Measurements from ENCODE around the gene HOXC9. TPM values are rescaled to one million over a fixed set of nuclear protein-coding genes. Genes with fewer than 3 reads are reported as not detected.

The HOXC9 gene
- polyA plus RNA-seq, 1 donor from 2014 or later: not detected

DNA sequence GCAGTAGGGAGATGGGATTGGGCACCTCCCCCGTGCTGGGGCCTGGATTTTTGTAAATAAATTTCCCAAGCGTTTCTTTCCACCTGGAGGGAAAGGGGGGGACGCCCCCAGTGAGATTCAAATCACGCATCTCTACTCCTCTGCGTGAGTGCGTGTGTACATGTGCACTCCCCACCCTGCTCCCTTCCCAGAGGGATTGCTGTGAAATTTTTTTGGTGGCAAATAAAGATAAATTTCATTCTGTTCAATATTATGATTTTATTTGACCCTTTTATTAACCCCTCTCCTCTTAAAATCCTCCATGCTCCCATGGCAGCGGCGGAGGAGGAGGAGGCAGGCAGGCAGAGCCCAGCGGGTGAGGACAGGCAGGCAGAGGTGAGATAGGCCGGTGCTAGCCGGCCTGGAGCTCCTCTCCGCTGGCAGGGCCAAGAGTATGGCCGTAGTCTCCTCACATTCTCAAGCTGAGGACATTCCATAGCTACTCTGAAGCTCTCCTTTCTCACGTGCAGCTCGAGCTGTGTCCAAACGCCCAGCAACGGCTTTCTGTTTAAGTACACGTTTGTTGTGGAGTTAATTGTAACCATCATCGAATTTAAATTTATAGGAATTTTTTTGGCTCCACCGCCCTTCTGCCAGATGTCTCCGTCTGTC is 23.7 kb upstream of the HOXC9 start:
- H3K4me1 Mint-ChIP-seq: peaks cover 5 to 12% (median 10%) of the 10 kb centered on the region in 3 donors
- H3K36me3 Mint-ChIP-seq: peaks cover 1% of the 10 kb centered on the region
- peak overlapping the region in 2 of 3 donors; percentile 43 to 93 for H3K27ac Mint-ChIP-seq
- peaks cover 2 to 5% (median 3%) of the 10 kb centered on the region in 3 donors for H3K9me3 Mint-ChIP-seq
- peak overlapping the region in 2 of 4 donors; percentile 51 to 69 for H3K4me3 Mint-ChIP-seq
- H3K27me3 Mint-ChIP-seq: peaks cover 77% of the 10 kb centered on the region

DNA sequence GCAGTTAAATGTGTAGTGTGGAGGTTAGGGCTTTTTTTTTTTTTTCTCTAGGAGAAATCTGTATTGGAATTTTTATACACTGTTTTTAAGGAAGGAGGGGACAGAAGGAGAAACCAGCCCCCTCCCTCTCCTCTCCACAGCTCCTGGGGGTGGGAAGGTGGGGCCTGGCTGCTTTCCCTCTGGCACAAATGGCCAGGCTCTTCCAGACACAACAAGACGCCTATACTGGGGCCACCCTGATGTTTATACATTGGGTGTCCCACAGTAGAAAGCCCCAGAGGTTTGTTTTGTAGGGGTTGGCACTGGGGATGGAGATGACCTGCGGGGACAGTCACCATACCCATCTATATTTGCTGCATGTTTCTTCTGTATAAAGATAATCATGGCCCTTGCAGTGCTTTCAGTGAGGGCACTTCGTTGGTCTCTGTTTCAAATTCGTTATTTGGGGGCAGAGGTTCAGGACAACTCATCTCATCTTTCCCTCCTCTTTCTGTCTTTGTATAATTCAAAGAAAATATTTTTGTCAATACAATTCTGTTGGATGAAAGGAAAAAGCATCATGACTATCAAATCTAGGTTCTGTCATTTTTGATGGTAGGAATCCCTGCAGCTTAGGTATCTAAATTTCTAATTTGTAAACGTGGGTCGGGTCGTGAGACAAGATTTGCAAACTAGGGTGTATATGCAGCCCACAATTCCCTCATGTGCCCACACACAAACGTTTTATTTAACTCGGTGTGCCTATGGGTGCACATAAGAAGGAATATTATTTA is 23.0 kb upstream of the HOXC9 start:
- H3K4me3 Mint-ChIP-seq: peak overlapping the region in 3 of 4 donors; percentile 22 to 69 (median 51)
- peaks cover 2 to 5% (median 3%) of the 10 kb centered on the region in 3 donors for H3K9me3 Mint-ChIP-seq
- H3K27me3 Mint-ChIP-seq: peaks cover 73% of the 10 kb centered on the region
- H3K36me3 Mint-ChIP-seq: peaks cover 1% of the 10 kb centered on the region
- peak overlapping the region in 2 of 3 donors; percentile 43 to 93 for H3K27ac Mint-ChIP-seq
- H3K4me1 Mint-ChIP-seq: peaks cover 5 to 13% (median 10%) of the 10 kb centered on the region in 3 donors

DNA sequence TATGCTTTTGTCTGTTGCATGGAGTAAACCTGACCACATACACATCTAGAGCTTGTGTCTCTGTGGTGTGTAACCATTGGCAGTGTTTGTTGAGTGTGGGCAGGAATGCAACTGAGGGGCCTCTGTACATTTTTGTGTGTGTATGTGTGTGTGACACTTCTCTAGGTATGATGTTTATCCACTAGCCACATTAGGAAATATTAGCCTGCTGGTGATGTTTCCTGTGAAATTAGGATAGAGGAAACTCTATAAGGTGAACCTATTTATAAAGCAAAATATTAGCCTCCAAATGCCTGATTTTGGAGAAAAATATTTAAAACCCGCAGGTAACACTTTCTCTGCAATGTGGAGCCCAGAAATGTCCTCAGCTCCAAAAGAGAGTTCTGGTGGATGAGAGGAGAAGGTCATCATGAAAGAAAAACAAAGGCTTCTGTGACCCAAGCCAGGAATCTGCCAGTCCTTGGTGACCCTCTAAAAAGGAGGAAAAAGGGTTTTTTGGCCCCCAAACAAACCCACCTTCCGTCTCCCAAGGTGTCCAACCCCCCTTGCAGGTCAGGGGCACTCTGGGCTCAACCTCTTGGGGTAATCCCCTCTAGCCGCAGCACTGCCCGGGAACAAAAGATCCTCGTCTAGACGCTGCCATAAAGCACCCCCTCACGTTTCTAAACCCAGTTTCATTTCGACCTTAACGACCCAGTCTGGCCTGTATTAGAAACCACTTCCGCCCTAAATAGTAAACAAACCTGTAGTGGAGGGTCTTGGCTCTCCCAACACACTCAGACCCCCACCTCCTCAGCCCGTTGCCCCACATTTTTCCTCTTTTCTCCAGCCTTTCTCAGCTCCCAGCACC is 22.1 kb upstream of the HOXC9 start:
- H3K27ac Mint-ChIP-seq: peak overlapping the region in 2 of 3 donors; percentile 43 to 93
- H3K4me3 Mint-ChIP-seq: peak overlapping the region in 2 of 4 donors; percentile 53 to 69
- peaks cover 74% of the 10 kb centered on the region for H3K27me3 Mint-ChIP-seq
- peaks cover 1% of the 10 kb centered on the region for H3K36me3 Mint-ChIP-seq
- peaks cover 4 to 13% (median 10%) of the 10 kb centered on the region in 3 donors for H3K4me1 Mint-ChIP-seq
- H3K9me3 Mint-ChIP-seq: peaks cover 2 to 5% (median 3%) of the 10 kb centered on the region in 3 donors

DNA sequence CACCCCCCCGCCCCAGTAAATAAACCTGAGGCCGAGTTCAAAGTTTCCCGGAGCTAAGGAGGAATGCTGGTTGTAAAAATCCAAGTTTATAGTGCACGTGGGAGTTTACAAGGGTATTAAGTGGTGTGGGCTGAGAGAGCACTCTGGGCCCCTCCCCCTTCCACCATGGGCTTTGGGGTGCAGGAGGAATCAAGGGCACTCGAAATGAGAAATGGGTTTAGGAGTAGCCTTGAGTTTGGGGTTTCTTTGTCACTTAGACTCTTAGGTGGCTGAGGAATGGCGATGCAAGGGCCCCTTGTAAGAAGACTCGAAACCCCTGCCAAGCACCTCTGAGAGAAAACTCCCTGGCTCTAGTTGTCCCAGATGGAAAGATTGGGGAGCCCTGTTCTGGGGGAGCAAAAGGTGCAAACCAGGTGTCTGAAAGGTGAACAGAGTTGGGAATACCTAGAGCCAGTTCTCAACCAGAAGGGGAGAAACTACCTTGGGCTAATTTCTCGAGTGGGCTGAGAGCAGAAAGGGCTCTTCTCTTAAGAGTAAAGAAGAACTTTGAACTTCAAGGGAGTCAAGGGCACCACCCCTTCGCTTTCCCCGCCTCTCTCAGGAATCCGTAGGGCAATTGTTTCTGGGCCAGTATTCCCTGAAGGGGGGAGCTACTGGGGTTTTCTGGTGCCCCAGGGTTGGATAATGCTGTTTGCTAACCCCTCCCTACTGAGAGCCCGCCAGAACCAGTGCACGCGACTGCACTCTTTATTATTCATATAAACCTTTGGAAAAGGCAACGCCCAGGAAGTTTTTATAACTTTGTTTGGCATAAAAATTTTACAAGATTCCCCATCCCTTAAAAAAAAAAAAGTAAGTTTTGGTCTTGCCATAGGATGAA is 21.2 kb upstream of the HOXC9 start:
- H3K4me3 Mint-ChIP-seq: peak overlapping the region in 1 of 4 donors; percentile 69
- peaks cover 76% of the 10 kb centered on the region for H3K27me3 Mint-ChIP-seq
- H3K4me1 Mint-ChIP-seq: peaks cover 3 to 13% (median 10%) of the 10 kb centered on the region in 3 donors
- peaks cover 0 to 3% (median 0%) of the 10 kb centered on the region in 3 donors for H3K9me3 Mint-ChIP-seq
- H3K36me3 Mint-ChIP-seq: peaks cover 1% of the 10 kb centered on the region
- H3K27ac Mint-ChIP-seq: peak overlapping the region; percentile 13 to 93 (median 92)

DNA sequence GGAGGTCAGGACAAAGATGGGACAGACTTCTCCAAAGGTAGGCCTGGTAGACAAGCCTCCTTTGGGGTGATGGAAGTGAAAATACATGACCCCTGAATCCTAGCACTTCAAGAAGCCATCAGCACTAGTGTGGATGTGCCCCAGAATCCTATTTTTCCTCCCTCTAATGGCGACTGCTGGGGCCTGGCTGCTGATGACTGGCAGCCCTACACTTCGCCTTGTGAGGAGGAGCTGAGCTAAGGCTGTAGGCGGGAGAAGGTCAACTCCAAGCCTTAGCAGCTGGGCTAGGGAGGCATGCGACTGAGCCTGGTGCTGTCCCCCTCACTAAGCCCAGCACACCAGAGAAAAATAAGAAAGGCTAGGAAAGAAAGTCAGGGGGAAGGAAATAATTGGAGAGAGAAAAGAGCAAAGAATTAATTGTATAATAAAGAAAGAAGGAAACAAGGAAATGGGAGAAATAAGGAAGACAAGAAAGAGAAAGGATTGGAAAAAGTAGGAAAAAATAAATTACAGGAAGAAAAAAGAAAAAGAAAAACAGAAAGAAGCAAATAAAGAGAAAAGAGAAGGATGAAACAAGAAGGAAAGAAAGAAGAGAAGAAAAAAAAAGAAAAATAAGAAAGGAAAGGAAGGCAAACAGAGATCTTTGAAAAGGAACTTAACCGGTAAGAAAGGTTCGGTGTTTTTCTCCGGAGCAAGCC is 19.7 kb upstream of the HOXC9 start:
- H3K27me3 Mint-ChIP-seq: peaks cover 77% of the 10 kb centered on the region
- peaks cover 0 to 5% (median 0%) of the 10 kb centered on the region in 3 donors for H3K9me3 Mint-ChIP-seq
- peaks cover 4% of the 10 kb centered on the region for H3K36me3 Mint-ChIP-seq
- peak overlapping the region in 2 of 4 donors; percentile 58 to 81 for H3K4me3 Mint-ChIP-seq
- H3K27ac Mint-ChIP-seq: peak overlapping the region; percentile 20 to 93 (median 89)
- peaks cover 3 to 13% (median 10%) of the 10 kb centered on the region in 3 donors for H3K4me1 Mint-ChIP-seq

DNA sequence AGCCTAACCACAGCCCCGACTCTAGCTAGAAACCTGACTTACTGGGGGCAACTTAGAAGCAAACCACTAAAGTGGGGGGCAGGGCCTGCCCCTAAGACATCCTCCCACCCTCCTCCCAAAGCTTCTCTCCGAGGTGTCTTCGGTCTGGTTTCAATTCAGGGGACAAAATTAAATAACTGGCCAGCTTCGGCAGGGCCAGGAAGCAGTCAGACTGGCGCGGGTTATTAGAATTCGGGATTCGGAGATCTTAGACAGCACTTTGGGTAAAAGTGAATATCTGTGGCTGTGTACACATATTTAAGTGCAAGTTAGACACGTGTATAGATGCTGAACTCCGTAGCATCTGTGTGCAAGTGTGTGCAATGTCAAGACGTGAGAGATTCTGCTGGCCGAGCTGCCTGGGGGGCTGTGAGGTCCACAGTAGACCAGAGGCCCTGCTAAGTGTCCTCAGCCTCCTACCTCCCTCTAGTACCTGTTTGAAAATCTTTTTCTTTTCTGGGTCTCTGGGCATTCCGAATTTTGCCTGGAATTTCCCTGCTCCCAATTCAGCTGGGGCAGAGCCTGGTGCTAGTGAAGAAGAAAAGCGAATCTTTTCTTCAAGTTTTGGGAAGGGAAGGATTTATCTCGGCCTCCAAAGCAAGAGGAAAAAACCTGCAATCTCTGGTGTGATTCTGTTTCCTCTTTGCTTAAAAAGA is 19.0 kb upstream of the HOXC9 start:
- peaks cover 4% of the 10 kb centered on the region for H3K36me3 Mint-ChIP-seq
- H3K27ac Mint-ChIP-seq: peak overlapping the region; percentile 20 to 93 (median 89)
- peaks cover 4 to 13% (median 6%) of the 10 kb centered on the region in 3 donors for H3K4me1 Mint-ChIP-seq
- peaks cover 0 to 5% (median 0%) of the 10 kb centered on the region in 3 donors for H3K9me3 Mint-ChIP-seq
- H3K4me3 Mint-ChIP-seq: peak overlapping the region in 2 of 4 donors; percentile 48 to 81
- H3K27me3 Mint-ChIP-seq: peaks cover 75% of the 10 kb centered on the region

DNA sequence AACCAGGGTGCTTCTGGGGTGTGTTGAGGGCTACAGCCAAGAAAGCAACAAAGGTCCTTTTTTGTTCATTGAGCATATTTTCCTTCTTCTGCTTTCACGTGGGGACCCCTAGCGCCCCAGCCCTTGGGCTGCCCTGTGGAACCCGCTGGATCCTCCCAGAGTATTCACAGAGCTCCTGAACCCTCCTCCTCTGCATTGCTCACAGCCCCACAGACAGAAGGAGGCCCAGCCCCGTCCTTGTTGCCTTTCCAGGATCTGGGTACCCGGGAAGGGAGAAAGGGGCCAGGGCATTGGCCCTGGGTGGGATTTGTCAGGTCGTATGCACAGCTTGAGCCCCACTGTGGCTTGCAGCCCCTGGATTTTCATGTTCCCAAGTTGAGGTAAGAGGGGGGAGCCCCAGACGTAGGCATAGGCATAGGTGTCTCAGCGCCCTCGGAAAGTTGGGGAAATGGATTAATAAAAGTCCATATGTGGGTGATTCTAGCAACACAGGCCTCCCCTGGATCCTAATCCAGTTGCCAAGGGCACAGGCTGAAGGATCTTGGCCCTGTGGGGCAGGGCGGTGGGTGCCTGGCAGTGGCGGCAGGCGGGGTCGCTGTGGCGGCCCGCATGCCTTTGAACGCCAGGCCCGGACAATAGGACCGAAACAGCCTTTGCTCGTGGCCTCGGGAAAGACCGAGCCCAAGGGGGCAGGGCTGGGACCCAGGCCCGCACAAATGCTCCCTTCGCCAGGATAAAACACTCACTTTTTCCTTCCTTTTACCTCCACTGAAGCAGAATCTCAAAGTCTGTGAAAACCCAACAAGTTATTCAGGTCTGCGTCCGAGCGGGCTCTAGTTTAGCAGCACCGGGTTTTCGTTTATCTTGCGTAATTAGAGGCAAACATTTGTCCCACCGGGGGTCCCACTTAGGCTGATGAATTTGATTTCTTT is 18.1 kb upstream of the HOXC9 start:
- peaks cover 0 to 5% (median 0%) of the 10 kb centered on the region in 3 donors for H3K9me3 Mint-ChIP-seq
- peak overlapping the region in 2 of 4 donors; percentile 27 to 81 for H3K4me3 Mint-ChIP-seq
- H3K4me1 Mint-ChIP-seq: peaks cover 4 to 12% (median 7%) of the 10 kb centered on the region in 3 donors
- H3K27ac Mint-ChIP-seq: peak overlapping the region; percentile 82 to 96 (median 93)
- H3K36me3 Mint-ChIP-seq: peaks cover 4% of the 10 kb centered on the region
- H3K27me3 Mint-ChIP-seq: peaks cover 79% of the 10 kb centered on the region

DNA sequence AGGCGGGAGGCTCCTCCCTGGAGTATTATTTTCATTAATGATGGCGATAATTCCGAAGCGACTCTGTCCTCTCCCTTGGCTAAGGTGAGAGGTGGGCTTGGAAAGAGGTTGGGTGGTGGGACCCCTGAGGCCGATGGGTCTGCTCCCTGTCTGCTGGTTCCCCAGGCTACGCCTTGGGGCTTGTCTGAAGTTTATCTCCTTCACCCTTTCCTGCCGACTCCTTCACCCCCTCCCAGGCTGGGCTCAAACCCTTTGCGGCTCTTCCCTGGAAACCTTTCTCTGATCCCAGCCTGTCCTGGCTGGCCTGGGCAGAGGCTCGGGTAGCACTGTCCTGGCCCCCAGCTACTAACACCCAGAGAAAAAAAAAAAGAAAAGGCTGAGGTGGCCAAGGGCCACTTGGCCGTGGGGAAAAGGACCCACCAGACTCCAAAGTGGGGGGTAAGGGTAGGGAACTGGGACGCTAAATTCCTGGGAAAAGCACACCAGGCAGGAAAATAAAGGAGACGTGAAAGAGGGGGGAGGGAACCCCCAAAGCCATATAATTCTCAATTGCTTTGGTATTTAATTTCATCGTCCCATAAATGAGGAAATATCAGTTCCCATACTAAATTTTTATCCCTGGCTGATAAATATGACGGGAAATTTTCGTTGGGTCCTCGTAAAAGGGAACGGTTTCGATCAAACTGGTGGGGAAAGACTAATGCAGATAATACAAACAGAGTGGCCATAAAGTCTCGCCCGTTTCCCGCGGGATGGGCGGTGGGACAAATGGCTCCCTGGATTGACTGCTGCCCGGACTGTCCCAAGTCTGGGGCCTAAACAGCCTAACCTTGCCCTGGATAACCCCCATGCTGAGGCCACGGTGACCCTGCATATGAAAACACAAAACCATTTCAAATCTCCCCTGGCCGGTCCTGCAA is 17.1 kb upstream of the HOXC9 start:
- Mint-ChIP-seq H3K4me3 (peak overlapping the region in 3 of 4 donors; percentile 57 to 81 (median 70)), H3K27ac (peak overlapping the region; percentile 86 to 96 (median 93)), H3K27me3 (peaks cover 81% of the 10 kb centered on the region), H3K36me3 (peaks cover 2% of the 10 kb centered on the region), H3K9me3 (peaks cover 0 to 5% (median 0%) of the 10 kb centered on the region in 3 donors), H3K4me1 (peaks cover 6 to 8% (median 7%) of the 10 kb centered on the region in 3 donors)

DNA sequence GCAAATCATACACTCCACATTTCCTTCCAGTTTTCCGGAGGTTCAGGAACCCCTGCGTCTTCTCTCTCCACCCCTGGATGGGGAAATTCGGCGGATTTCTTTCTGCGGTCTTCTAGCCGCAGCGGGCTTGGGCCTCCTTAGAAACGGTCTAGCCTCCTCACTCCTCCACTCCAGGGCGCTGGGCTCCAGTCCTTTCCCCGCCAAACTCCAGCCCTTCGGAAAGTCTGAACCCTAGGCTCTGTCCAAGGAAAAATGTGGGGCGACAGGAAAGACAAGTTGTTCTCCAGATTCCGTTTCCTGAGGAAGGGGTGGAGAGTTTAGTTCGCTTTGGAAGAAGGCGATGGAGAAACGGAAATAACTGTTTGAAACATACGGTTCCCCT is 16.4 kb upstream of the HOXC9 start:
- Mint-ChIP-seq H3K36me3 (peaks cover 2% of the 10 kb centered on the region), H3K4me3 (peak overlapping the region in 3 of 4 donors; percentile 57 to 81 (median 70)), H3K27me3 (peaks cover 82% of the 10 kb centered on the region), H3K9me3 (peaks cover 0 to 3% (median 0%) of the 10 kb centered on the region in 3 donors), H3K27ac (peak overlapping the region; percentile 86 to 96 (median 93)), H3K4me1 (peaks cover 3 to 8% (median 3%) of the 10 kb centered on the region in 3 donors)

DNA sequence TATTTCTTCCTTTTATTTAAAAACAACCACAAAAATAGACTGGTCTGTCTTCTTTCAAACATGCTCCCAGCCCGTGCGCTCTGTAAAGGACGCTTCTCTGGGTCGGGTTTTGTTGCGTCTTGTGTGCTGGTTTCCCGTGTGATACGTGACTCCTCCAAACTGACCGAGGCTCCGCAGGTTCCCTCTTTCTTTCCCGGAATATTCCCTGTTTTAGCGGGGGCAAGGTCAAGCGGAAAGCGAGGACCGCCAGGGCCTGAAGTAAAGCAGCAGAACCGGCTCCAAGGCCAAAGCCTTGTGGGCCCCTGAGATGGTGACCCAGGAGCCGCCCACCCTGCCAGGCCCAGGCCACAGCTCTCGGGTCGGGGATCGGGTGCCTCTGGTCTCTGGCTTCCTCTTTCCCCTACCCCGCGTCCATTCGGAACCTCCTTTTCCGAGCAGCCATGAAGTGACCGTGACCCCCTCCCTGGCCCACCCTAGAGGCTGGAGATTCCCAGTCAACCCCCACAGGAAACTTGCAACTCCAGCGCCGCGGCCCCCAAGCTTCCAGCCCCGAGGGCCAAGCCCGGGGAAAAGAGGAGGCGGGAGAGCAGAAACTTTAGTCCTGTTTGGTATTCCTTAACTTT is 15.9 kb upstream of the HOXC9 start:
- Mint-ChIP-seq H3K4me3 (peak overlapping the region in 3 of 4 donors; percentile 13 to 70 (median 57)), H3K27me3 (peaks cover 82% of the 10 kb centered on the region), H3K4me1 (peaks cover 4 to 12% (median 5%) of the 10 kb centered on the region in 3 donors), H3K36me3 (peaks cover 2% of the 10 kb centered on the region), H3K27ac (peak overlapping the region; percentile 86 to 96 (median 93)), H3K9me3 (peaks cover 0 to 2% (median 0%) of the 10 kb centered on the region in 3 donors)

Measured in IgD-negative memory B cell (primary cell).